Naive thymus-derived CD4-positive, alpha-beta T cell (primary cell): ENCODE measurements around the gene SNRK. TPM values are rescaled to one million over a fixed set of nuclear protein-coding genes. Genes with fewer than 3 reads are reported as not detected.

Experiments used
- ATAC-seq: fragments of 150-1000 bp; cut with Tn5 transposase; 2 replicates; pipeline ENCODE4 v1.10.0; 2021; ENCODE audit warnings: mild to moderate bottlenecking, moderate library complexity
- CTCF ChIA-PET: fragments of 350-600 bp; sonication (Branson Sonifier 250); formaldehyde crosslinking; loops from one replicate; lab custom pipeline; 2021; ENCODE audit warnings: antibody characterized with exemption; lab: Charles Lee
- POLR2A ChIA-PET: fragments of 350-600 bp; sonication (Branson Sonifier 250); formaldehyde crosslinking; loops from one replicate; lab custom pipeline; 2021; ENCODE audit warnings: antibody characterized with exemption, inconsistent platforms; lab: Charles Lee
- DNase-seq, 9 donors: peaks; one replicate each; pipeline versions ENCODE4 v3.0.0 to v3.0.0-alpha.2; 2020 to 2022; ENCODE audit warnings: mixed read lengths in 1 of 9
- H3K27ac ChIP-seq: one replicate; pipeline ENCODE4 v1.7.0; 2013; ENCODE audit warnings: mild to moderate bottlenecking, low read depth, low read length, moderate library complexity
- H3K27me3 ChIP-seq, 2 donors: one replicate each; pipeline ENCODE4 v1.7.0; 2013; ENCODE audit warnings: low read length in 2 of 2, mild to moderate bottlenecking in 2 of 2, moderate library complexity in 2 of 2; ENCODE audit not compliant: control insufficient read depth in 2 of 2, insufficient read depth in 2 of 2
- H3K36me3 ChIP-seq, 3 experiments: 1 replicate in 2 of 3; 2 replicates in 1 of 3; pipeline ENCODE4 v1.7.0; 2013; ENCODE audit warnings: low read length in 3 of 3, mild to moderate bottlenecking in 3 of 3, moderate library complexity in 1 of 3; ENCODE audit not compliant: insufficient read depth in 3 of 3, control insufficient read depth in 2 of 3
- H3K4me1 ChIP-seq, 2 donors: one replicate each; pipeline ENCODE4 v1.7.0; 2013; ENCODE audit warnings: low read length in 2 of 2, mild to moderate bottlenecking in 2 of 2, moderate library complexity in 1 of 2; ENCODE audit not compliant: control insufficient read depth in 2 of 2, insufficient read depth in 2 of 2
- H3K4me3 ChIP-seq: 2 replicates; pipeline ENCODE4 v1.7.0; 2013; ENCODE audit warnings: mild to moderate bottlenecking, low read length
- H3K9me3 ChIP-seq, 3 experiments: 1 replicate in 2 of 3; 2 replicates in 1 of 3; pipeline ENCODE4 v1.7.0; 2013; ENCODE audit warnings: low read length in 3 of 3; ENCODE audit not compliant: control insufficient read depth in 2 of 3
- H3K27ac Mint-ChIP-seq, 9 donors: one replicate each; pipeline ENCODE4 v1.8.0; 2020 to 2022; ENCODE audit warnings: mixed read lengths in 9 of 9, mild to moderate bottlenecking in 8 of 9, moderate library complexity in 5 of 9, inconsistent platforms in 2 of 9
- H3K27me3 Mint-ChIP-seq, 5 donors: one replicate each; pipeline ENCODE4 v1.8.0; 2021 to 2022; ENCODE audit warnings: mixed read lengths in 5 of 5, mild to moderate bottlenecking in 1 of 5
- H3K36me3 Mint-ChIP-seq, 5 donors: one replicate each; pipeline ENCODE4 v1.8.0; 2020 to 2022; ENCODE audit warnings: mixed read lengths in 5 of 5, mild to moderate bottlenecking in 3 of 5, inconsistent platforms in 1 of 5
- H3K4me1 Mint-ChIP-seq, 7 donors: one replicate each; pipeline ENCODE4 v1.8.0; 2020 to 2022; ENCODE audit warnings: mixed read lengths in 7 of 7, mild to moderate bottlenecking in 3 of 7, inconsistent platforms in 1 of 7
- H3K4me3 Mint-ChIP-seq, 10 donors: one replicate each; pipeline ENCODE4 v1.8.0; 2020 to 2022; ENCODE audit warnings: mild to moderate bottlenecking in 10 of 10, mixed read lengths in 10 of 10, moderate library complexity in 6 of 10, inconsistent platforms in 2 of 10
- H3K9me3 Mint-ChIP-seq, 11 donors: one replicate each; pipeline ENCODE4 v1.8.0; 2020 to 2022; ENCODE audit warnings: mixed read lengths in 11 of 11, mild to moderate bottlenecking in 4 of 11, inconsistent platforms in 1 of 11, moderate library complexity in 1 of 11
- intact Hi-C, 2 donors: fragments of 100-400 bp; cut with micrococcal nuclease; formaldehyde crosslinking; loops; one replicate each; pipeline ENCODE4 v1.15.1; 2023
- polyA plus RNA-seq, 2 donors: library from polyadenylated mRNA; unstranded; fragments of 300-500 nt; fragmentation: Illumina TruSeq; gene quantifications; one replicate each; pipeline ENCODE4 v1.2.3, GENCODE V29; 2021
- total RNA-seq, 6 experiments: library from RNA in 5 of 6; stranded (reverse) in 5 of 6; gene quantifications; 1 replicate in 5 of 6; 2 replicates in 1 of 6; pipeline ENCODE4 v1.2.3 and lab custom pipeline; 2021 to 2026

Gene SNRK
- total RNA-seq (100 to 1,000 TPM in 4 of 5 experiments, 10 to 100 TPM in 1; 71.9 to 176 (median 146) TPM), polyA plus RNA-seq (10 to 100 TPM; 63.4 to 66.2 TPM), total RNA-seq (lab: John Stamatoyannopoulos, UW) (419 reads per million, percentile 97 among the genes with 10 or more reads in this experiment)

DNA sequence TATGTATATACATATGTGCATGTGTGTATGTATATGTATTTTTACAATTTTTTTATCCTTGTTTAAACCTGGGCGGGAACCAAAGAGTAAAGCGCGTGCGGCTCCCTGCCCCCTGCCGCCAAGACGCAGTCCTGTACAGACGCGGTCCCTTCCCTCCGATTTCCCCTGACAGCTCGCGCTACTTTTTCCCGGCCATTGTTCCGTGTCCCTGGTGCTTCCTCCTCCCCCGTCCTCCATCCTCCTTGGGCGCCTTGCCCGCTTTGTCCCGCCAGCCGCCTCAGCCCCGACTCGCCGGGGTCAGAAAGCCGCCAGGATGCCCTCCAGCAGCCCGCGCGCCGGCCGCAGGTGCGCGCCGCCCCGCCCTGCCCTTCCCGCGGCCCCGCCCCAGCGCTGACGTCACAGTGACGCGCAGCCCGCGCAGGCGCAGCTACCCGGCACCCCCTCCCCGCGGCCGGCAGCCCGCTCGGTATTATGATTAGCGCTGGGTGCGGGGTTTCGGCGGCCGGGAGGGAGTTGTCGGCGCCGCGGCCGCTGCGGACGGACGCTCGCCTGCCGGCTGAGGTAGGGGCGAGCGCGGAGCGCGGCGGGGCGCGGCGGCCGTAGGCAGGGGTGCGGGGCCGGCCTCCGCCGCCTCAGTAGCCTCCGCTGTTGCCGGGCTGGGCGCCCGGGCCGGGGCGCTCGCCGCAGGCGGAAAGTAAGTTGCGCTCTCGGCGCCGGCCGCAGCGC, at the start of gene SNRK:
SNRK (plus strand) TSS at position 426 of the 726 bp plus-strand sequence. CDS start 16,664 bp downstream, outside the sequence.
- peak; percentile 93 for ATAC-seq
- H3K27me3 ChIP-seq = no peaks in the 10 kb centered on the region
- CTCF ChIA-PET = interaction anchor here (0.5 to 2.2 kb wide), 7 partner anchors 10 to 217 kb away, joined by 3 to 11 read pairs (median 4); no protein-coding TSS in a partner anchor
- POLR2A ChIA-PET = interaction anchor here (0.6 to 3.5 kb wide), 29 partner anchors 10 to 324 kb away, joined by 3 to 66 read pairs (median 5); no protein-coding TSS in a partner anchor
- peak within 1 kb of the TSS; percentile 99 for H3K27ac ChIP-seq
- Mint-ChIP-seq H3K4me1 (peaks cover 27 to 34% (median 33%) of the 10 kb centered on the region in 7 donors), H3K9me3 (peaks cover 0 to 4% (median 0%) of the 10 kb centered on the region in 11 donors), H3K27ac (peak within 1 kb of the TSS; percentile 93 to 100 (median 99)), H3K27me3 (peaks cover 0 to 16% (median 0%) of the 10 kb centered on the region in 5 donors), H3K36me3 (peaks cover 0 to 26% (median 16%) of the 10 kb centered on the region in 5 donors), H3K4me3 (peak within 1 kb of the TSS; percentile 97 to 100 (median 99))
- peaks cover 0 to 7% (median 0%) of the 10 kb centered on the region in 3 experiments for H3K36me3 ChIP-seq
- H3K4me3 ChIP-seq = peak within 1 kb of the TSS; percentile 79
- intact Hi-C loops = loop anchor here (1.0 to 5.0 kb wide), 22 partner anchors 15 to 1053 kb away; partner anchors contain the start of genes ABHD5 (in 2 of the 2), ANO10 (in 1 of the 2), HIGD1A (in 1 of the 2) and NKTR (in 1 of the 2)
- H3K9me3 ChIP-seq = no peaks in the 10 kb centered on the region
- peaks cover 28% of the 10 kb centered on the region in 2 donors for H3K4me1 ChIP-seq
- peak; percentile 84 to 99 (median 94) for DNase-seq

DNA sequence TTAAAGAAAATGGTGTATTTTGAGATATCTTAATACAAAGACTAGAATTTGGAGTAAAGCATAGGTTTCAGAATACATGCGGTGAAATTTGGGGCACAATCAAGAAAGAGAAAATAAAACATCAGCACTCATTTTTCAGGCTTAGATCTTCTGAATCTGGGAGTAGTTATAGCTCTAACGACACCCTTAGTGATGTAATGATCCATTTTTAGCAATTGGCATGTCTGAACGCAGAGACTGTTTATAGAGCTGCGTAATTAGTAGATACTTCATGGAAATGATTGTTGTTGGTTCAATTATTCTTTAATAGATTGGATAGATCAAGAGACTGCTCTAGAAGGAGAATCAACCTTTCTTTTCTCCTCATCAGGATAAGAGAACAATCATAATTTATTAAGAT, 47.5 kb upstream of the SNRK start:
- DNase-seq (no peak), ATAC-seq (no peak)
- no peak overlapping the region for H3K27ac ChIP-seq
- ChIA-PET CTCF (interaction anchor here (1.8 kb wide), 1 partner anchor 18 kb away, joined by 5 read pairs; no protein-coding TSS in a partner anchor), POLR2A (interaction anchor here (0.6 to 1.6 kb wide), 5 partner anchors 11 to 55 kb away, joined by 3 to 7 read pairs (median 3); partner anchors contain the start of gene SNRK)
- H3K27me3 ChIP-seq = no peaks in the 10 kb centered on the region
- peaks cover 0 to 16% (median 2%) of the 10 kb centered on the region in 5 donors for H3K36me3 Mint-ChIP-seq
- H3K9me3 ChIP-seq = peaks cover 0 to 5% (median 0%) of the 10 kb centered on the region in 3 experiments
- H3K9me3 Mint-ChIP-seq = peaks cover 0 to 22% (median 0%) of the 10 kb centered on the region in 11 donors
- no peaks in the 10 kb centered on the region for H3K36me3 ChIP-seq
- H3K27me3 Mint-ChIP-seq = peaks cover 0 to 4% (median 0%) of the 10 kb centered on the region in 5 donors
- intact Hi-C loops = no loop called here
- H3K27ac Mint-ChIP-seq = no peak overlapping the region
- no peak overlapping the region for H3K4me3 Mint-ChIP-seq
- peaks cover 4 to 17% of the 10 kb centered on the region in 2 donors for H3K4me1 ChIP-seq
- H3K4me3 ChIP-seq = no peak overlapping the region
- peaks cover 13 to 44% (median 28%) of the 10 kb centered on the region in 7 donors for H3K4me1 Mint-ChIP-seq

DNA sequence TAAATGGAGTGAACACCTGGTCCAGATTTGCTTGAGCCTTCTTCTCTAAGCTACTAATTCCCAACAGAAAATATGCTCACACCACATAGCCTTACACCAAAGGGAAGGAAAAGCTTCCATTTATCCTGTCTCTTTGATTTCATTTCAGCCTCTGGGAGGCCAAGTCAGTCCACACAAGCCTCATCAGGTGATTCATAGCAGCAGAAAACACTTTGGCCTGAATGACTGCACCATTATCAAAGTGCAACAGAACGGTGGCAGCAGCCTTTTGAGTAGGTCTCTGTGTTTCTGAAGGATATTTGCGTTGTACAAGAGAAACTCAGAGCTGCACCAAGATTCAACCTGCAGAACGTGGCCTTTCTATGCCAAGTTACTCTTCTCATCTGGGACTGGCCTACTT, 46.6 kb upstream of the SNRK start:
- intact Hi-C loops = no loop called here
- ChIA-PET POLR2A (interaction anchor here (0.6 to 1.2 kb wide), 3 partner anchors 11 to 55 kb away, joined by 3 to 4 read pairs (median 3); no protein-coding TSS in a partner anchor), CTCF (interaction anchor here (1.8 kb wide), 1 partner anchor 19 kb away, joined by 5 read pairs; no protein-coding TSS in a partner anchor)
- no peak for DNase-seq
- Histone ChIP-seq H3K27ac (no peak overlapping the region), H3K4me3 (no peak overlapping the region), H3K4me1 (peaks cover 13 to 27% of the 10 kb centered on the region in 2 donors), H3K36me3 (no peaks in the 10 kb centered on the region), H3K27me3 (no peaks in the 10 kb centered on the region), H3K9me3 (peaks cover 0 to 5% (median 0%) of the 10 kb centered on the region in 3 experiments)
- Mint-ChIP-seq H3K4me3 (no peak overlapping the region), H3K27me3 (peaks cover 0 to 4% (median 0%) of the 10 kb centered on the region in 5 donors), H3K4me1 (peaks cover 20 to 53% (median 37%) of the 10 kb centered on the region in 7 donors), H3K36me3 (peaks cover 0 to 20% (median 3%) of the 10 kb centered on the region in 5 donors), H3K27ac (no peak overlapping the region), H3K9me3 (peaks cover 0 to 26% (median 0%) of the 10 kb centered on the region in 11 donors)
- ATAC-seq = no peak

- no peak overlapping the region for H3K4me3 ChIP-seq
- Mint-ChIP-seq H3K27me3 (no peaks in the 10 kb centered on the region), H3K27ac (peak overlapping the region; percentile 23 to 80 (median 63)), H3K36me3 (peaks cover 0 to 15% (median 3%) of the 10 kb centered on the region in 5 donors), H3K4me3 (peak overlapping the region in 9 of 10 donors; percentile 2 to 62 (median 39)), H3K4me1 (peaks cover 39 to 79% (median 73%) of the 10 kb centered on the region in 7 donors), H3K9me3 (peaks cover 0 to 20% (median 0%) of the 10 kb centered on the region in 11 donors)
- ATAC-seq = peak; percentile 63
- H3K9me3 ChIP-seq = peaks cover 0 to 5% (median 0%) of the 10 kb centered on the region in 3 experiments
- H3K36me3 ChIP-seq = no peaks in the 10 kb centered on the region
- H3K4me1 ChIP-seq = peaks cover 9 to 57% of the 10 kb centered on the region in 2 donors
- CTCF ChIA-PET = interaction anchor here (0.7 to 1.6 kb wide), 2 partner anchors 21 to 259 kb away, joined by 3 to 10 read pairs; no protein-coding TSS in a partner anchor
- no peak for DNase-seq
- H3K27ac ChIP-seq = no peak overlapping the region
- no peaks in the 10 kb centered on the region for H3K27me3 ChIP-seq
- POLR2A ChIA-PET = interaction anchor here (1.4 to 2.7 kb wide), 4 partner anchors 10 to 81 kb away, joined by 3 to 8 read pairs (median 8); partner anchors contain the start of gene SNRK
- intact Hi-C loops = no loop called here
Measured at GRCh38 chr3:43243590-43244587, 42.5 kb upstream of the SNRK start.

DNA sequence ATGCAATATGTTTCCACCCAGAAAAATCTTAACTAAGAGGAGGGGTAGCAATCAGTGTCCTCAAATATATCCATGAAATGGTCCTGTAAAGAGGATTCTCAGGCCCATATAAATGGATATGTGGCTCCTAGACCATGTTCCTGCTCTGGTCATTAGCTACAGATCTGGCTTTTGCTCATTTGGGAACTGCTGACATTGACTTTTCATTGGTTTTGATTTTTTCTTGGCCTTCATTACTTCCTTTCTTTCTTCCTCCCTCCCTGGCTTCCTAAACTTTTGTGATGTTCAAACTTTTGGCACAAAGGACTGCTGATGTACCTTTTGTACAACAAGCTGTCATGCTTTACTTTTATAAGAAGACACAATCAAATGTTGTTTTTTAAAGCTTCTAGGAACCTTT, 41.6 kb upstream of the SNRK start:
- no peaks in the 10 kb centered on the region for H3K27me3 ChIP-seq
- Mint-ChIP-seq H3K27me3 (no peaks in the 10 kb centered on the region), H3K4me1 (peaks cover 37 to 77% (median 70%) of the 10 kb centered on the region in 7 donors), H3K4me3 (peak overlapping the region in 5 of 10 donors; percentile 20 to 62 (median 54)), H3K27ac (peak overlapping the region in 7 of 9 donors; percentile 49 to 90 (median 70)), H3K9me3 (peaks cover 0 to 16% (median 0%) of the 10 kb centered on the region in 11 donors), H3K36me3 (peaks cover 0 to 15% (median 3%) of the 10 kb centered on the region in 5 donors)
- no peak overlapping the region for H3K4me3 ChIP-seq
- no peak for DNase-seq
- CTCF ChIA-PET = interaction anchor here (1.6 kb wide), 1 partner anchor 21 kb away, joined by 10 read pairs; no protein-coding TSS in a partner anchor
- no peaks in the 10 kb centered on the region for H3K36me3 ChIP-seq
- ATAC-seq = no peak
- H3K9me3 ChIP-seq = peaks cover 0 to 5% (median 0%) of the 10 kb centered on the region in 3 experiments
- intact Hi-C loops = no loop called here
- H3K27ac ChIP-seq = no peak overlapping the region
- H3K4me1 ChIP-seq = peaks cover 9 to 57% of the 10 kb centered on the region in 2 donors
- POLR2A ChIA-PET = interaction anchor here (1.4 to 2.7 kb wide), 4 partner anchors 9 to 82 kb away, joined by 3 to 8 read pairs (median 8); partner anchors contain the start of gene SNRK
